HepG2 (cell line): ENCODE data around the gene METTL16. TPM values are rescaled to one million over a fixed set of nuclear protein-coding genes. Genes with fewer than 3 reads are reported as not detected.

Experiments
- ATAC-seq: fragments of 200-7000 bp; cut with Tn5 transposase; 3 replicates; pipeline ENCODE4 v1.9.1; 2020; ENCODE audit warnings: mild to moderate bottlenecking, moderate library complexity
- BruUV-seq: library from RNA; stranded (reverse); fragments of 400-500 nt; replicated peaks from 2 replicates; lab custom pipeline; 2021; lab: Mats Ljungman, UMichigan
- CTCF ChIA-PET: fragments of 300-600 bp; formaldehyde crosslinking; extraction: SDS; loops from one replicate; lab custom pipeline; 2021; ENCODE audit warnings: low total read pairs, inconsistent platforms, low intra/inter-chr PET ratio; lab: Yijun Ruan, JAX
- POLR2A ChIA-PET: fragments of 350-600 bp; sonication (Branson Sonifier 250); formaldehyde crosslinking; loops from one replicate; lab custom pipeline; 2020; ENCODE audit warnings: antibody characterized with exemption, inconsistent platforms; lab: Yijun Ruan, JAX
- DNase-seq: peaks from one replicate; pipeline ENCODE4 v3.0.0-alpha.2; 2015; ENCODE audit warnings: low spot score
- FAIRE-seq: peaks from 3 replicates; lab custom pipeline; 2011; peaks lifted over from hg19 to GRCh38; lab: Jason Lieb, UNC
- H2AFZ ChIP-seq: one replicate; pipeline ENCODE4 v1.6.1; 2011; ENCODE audit warnings: low read length, inconsistent platforms
- H3K27ac ChIP-seq: fragments of 300-600 bp; 3 replicates; pipeline ENCODE4 v1.8.0; 2011; ENCODE audit warnings: mixed run types, mild to moderate bottlenecking, mixed read lengths, low read length, inconsistent platforms; ENCODE audit not compliant: insufficient read depth; ENCODE audit errors: extremely low read length
- H3K27me3 ChIP-seq, 2 experiments: fragments of 200-600 bp in 1 of 2; 2 replicates in 1 of 2; 3 replicates in 1 of 2; pipeline versions ENCODE4 v1.6.0 to v1.8.0; 2011; ENCODE audit warnings: low read length in 2 of 2, mild to moderate bottlenecking in 2 of 2, moderate library complexity in 2 of 2, inconsistent platforms in 1 of 2; ENCODE audit not compliant: insufficient read depth in 2 of 2, control insufficient read depth in 1 of 2
- H3K36me3 ChIP-seq, 2 experiments: fragments of 200-600 bp in 1 of 2; replicated peaks in 1 of 2; 2 replicates in 1 of 2; 3 replicates in 1 of 2; pipeline versions ENCODE4 v1.5.1 to v1.8.0; 2011; ENCODE audit warnings: low read length in 2 of 2, inconsistent platforms in 1 of 2; ENCODE audit not compliant: insufficient read depth in 2 of 2, control insufficient read depth in 1 of 2
- H3K4me1 ChIP-seq: 2 replicates; pipeline ENCODE4 v1.5.1; 2012; ENCODE audit warnings: low read length, inconsistent platforms; ENCODE audit not compliant: insufficient read depth
- H3K4me2 ChIP-seq: 2 replicates; pipeline ENCODE4 v1.6.0; 2011; ENCODE audit warnings: low read depth, low read length, inconsistent platforms
- H3K4me3 ChIP-seq, 3 experiments: fragments of 200-600 bp in 1 of 3; sonication (generic), shearing (Covaris generic) in 1 of 3; replicated peaks in 1 of 3; 2 replicates each; pipeline ENCODE4 v1.5.1; 2011 to 2016; ENCODE audit warnings: low read length in 3 of 3, inconsistent platforms in 2 of 3, low read depth in 2 of 3, mild to moderate bottlenecking in 2 of 3, control low read depth in 1 of 3, mixed read lengths in 1 of 3; ENCODE audit not compliant: insufficient read depth in 1 of 3
- H3K79me2 ChIP-seq: one replicate; pipeline ENCODE4 v1.6.1; 2011; ENCODE audit warnings: low read length, inconsistent platforms; ENCODE audit not compliant: insufficient read depth
- H3K9ac ChIP-seq: 2 replicates; pipeline ENCODE4 v1.6.0; 2011; ENCODE audit warnings: mild to moderate bottlenecking, low read depth, low read length, inconsistent platforms; ENCODE audit not compliant: insufficient read depth
- H3K9me3 ChIP-seq: 2 replicates; pipeline ENCODE4 v1.5.1; 2012; ENCODE audit warnings: mild to moderate bottlenecking, low read length
- H4K20me1 ChIP-seq: 2 replicates; pipeline ENCODE4 v1.6.0; 2011; ENCODE audit warnings: inconsistent platforms, mild to moderate bottlenecking, low read length, moderate library complexity; ENCODE audit not compliant: insufficient read depth
- ARNT2 ChIP-seq: sonication (generic); formaldehyde crosslinking; IDR thresholded peaks from 2 replicates; pipeline ENCODE4 v1.8.0; 2022; ENCODE audit warnings: mild to moderate bottlenecking, low read depth, missing genetic modification reagents, moderate library complexity
- ATF7-NPFF ChIP-seq: sonication (generic); formaldehyde crosslinking; IDR thresholded peaks from 2 replicates; pipeline ENCODE4 v1.8.1; 2023; ENCODE audit warnings: mild to moderate bottlenecking, low read depth, missing genetic modification reagents, moderate library complexity
- FOXA1 ChIP-seq, 2 experiments: fragments of 450-650 bp in 1 of 2; sonication (generic) in 1 of 2; formaldehyde crosslinking in 1 of 2; IDR thresholded peaks; 2 replicates each; pipeline versions ENCODE4 v1.4.0 to v1.6.1; 2016 to 2020; ENCODE audit warnings: missing genetic modification reagents in 1 of 2
- MAFF ChIP-seq: IDR thresholded peaks from 2 replicates; pipeline ENCODE4 v1.6.1; 2011; ENCODE audit warnings: low read depth, low read length, improper control_type of control experiment
- SETDB1 ChIP-seq: sonication (generic); formaldehyde crosslinking; IDR thresholded peaks from 2 replicates; pipeline ENCODE4 v1.5.1; 2020; ENCODE audit warnings: missing genetic modification reagents, mild to moderate bottlenecking, borderline replicate concordance
- ZIK1 ChIP-seq: sonication (generic); formaldehyde crosslinking; IDR thresholded peaks from 2 replicates; pipeline ENCODE4 v1.5.0; 2020; ENCODE audit warnings: mild to moderate bottlenecking, low read depth, missing genetic modification reagents, borderline replicate concordance
- ZNF431 ChIP-seq: sonication (generic); formaldehyde crosslinking; IDR thresholded peaks from 2 replicates; pipeline ENCODE4 v1.9.0; 2022; ENCODE audit warnings: missing genetic modification reagents, low read depth, mild to moderate bottlenecking, borderline replicate concordance
- ZNF770 ChIP-seq: sonication (generic); formaldehyde crosslinking; IDR thresholded peaks from 2 replicates; pipeline ENCODE4 v1.5.0; 2020; ENCODE audit warnings: mild to moderate bottlenecking, missing genetic modification reagents
- ZNF850 ChIP-seq: sonication (generic); formaldehyde crosslinking; conservative IDR thresholded peaks from 2 replicates; pipeline ENCODE4 v1.9.0; 2021; ENCODE audit warnings: mild to moderate bottlenecking, missing genetic modification reagents
- WGBS: methylation state at CpG from one replicate; pipeline ENCODE4 v1.1.6; 2017; ENCODE audit warnings: low lambda C conversion rate; 5-methylcytosine and 5-hydroxymethylcytosine counted together
- in situ Hi-C: cut with HindIII; loops from 2 replicates; pipeline ENCODE4 v1.10.0; 2017; ENCODE audit warnings: low pct_unique_long_range_greater_than_20kb; ENCODE audit not compliant: extremely low pct_ligation_motif_present
- intact Hi-C: fragments of 100-400 bp; cut with micrococcal nuclease; formaldehyde crosslinking; loops from one replicate; pipeline ENCODE4 v1.10.0; 2022; ENCODE audit not compliant: unreplicated experiment
- polyA plus RNA-seq, 8 experiments: library from polyadenylated mRNA; depleted of rRNA in 3 of 8; stranded (reverse) in 7 of 8; unstranded in 1 of 8; fragments of >200 nt; fragmentation: Illumina TruSeq in 4 of 8; extraction: Trizol in 4 of 8; gene quantifications; 2 replicates each; pipeline versions ENCODE4 v1.2.1 to v1.2.3, GENCODE V29; 2011 to 2016; ENCODE audit warnings: low read depth in 4 of 8, missing spikeins in 1 of 8, mixed read lengths in 1 of 8; ENCODE audit not compliant: insufficient read depth in 1 of 8
- total RNA-seq, 5 experiments: library from RNA; depleted of rRNA; stranded (reverse); fragments of >200 nt; fragmentation: Illumina TruSeq; extraction: Trizol; gene quantifications; 2 replicates each; pipeline ENCODE4 v1.2.3, GENCODE V29; 2016; ENCODE audit warnings: low read depth in 1 of 5
- TF ChIP-seq, protein P1 (sequence below): fragments of 450-650 bp; IDR thresholded peaks from 2 replicates; pipeline ENCODE4 v1.6.1; 2016
- TF ChIP-seq, protein P2 (sequence below): sonication (generic); formaldehyde crosslinking; IDR thresholded peaks from 2 replicates; pipeline ENCODE4 v1.5.0; 2020; ENCODE audit warnings: missing genetic modification reagents, mild to moderate bottlenecking, borderline replicate concordance

The METTL16 gene
- total and polyA plus RNA-seq, 2 of the 13 experiments (the other 11 are each of a cell fraction or from before 2014, with no cell fraction given), result 11.6 to 18.5 TPM

- intact Hi-C loops, result no loop called here
- no peak for FAIRE-seq
- H3K27me3 ChIP-seq, result no peaks in the 10 kb centered on the region
- no peak for DNase-seq
- no peak overlapping the region for H3K27ac ChIP-seq
- H3K9ac ChIP-seq, result no peak overlapping the region
- no peak overlapping the region for H3K4me2 ChIP-seq
- TF ChIP-seq, protein P1, sequence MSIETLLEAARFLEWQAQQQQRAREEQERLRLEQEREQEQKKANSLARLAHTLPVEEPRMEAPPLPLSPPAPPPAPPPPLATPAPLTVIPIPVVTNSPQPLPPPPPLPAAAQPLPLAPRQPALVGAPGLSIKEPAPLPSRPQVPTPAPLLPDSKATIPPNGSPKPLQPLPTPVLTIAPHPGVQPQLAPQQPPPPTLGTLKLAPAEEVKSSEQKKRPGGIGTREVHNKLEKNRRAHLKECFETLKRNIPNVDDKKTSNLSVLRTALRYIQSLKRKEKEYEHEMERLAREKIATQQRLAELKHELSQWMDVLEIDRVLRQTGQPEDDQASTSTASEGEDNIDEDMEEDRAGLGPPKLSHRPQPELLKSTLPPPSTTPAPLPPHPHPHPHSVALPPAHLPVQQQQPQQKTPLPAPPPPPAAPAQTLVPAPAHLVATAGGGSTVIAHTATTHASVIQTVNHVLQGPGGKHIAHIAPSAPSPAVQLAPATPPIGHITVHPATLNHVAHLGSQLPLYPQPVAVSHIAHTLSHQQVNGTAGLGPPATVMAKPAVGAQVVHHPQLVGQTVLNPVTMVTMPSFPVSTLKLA, result peak; percentile 66
- no peak for TF ChIP-seq ZNF850
- no peaks in the 10 kb centered on the region for H3K79me2 ChIP-seq
- no peak overlapping the region for H3K4me3 ChIP-seq
- no peaks in the 10 kb centered on the region for H4K20me1 ChIP-seq
- H3K36me3 ChIP-seq, result no peaks in the 10 kb centered on the region
- ATAC-seq, result no peak
- H2AFZ ChIP-seq, result no peak overlapping the region
- no TSS peak for BruUV-seq
- WGBS, result 42% methylated on average over 5 of the region's 5 CpGs
- ChIA-PET CTCF (no interaction called here), POLR2A (no interaction called here)
- peaks cover 5% of the 10 kb centered on the region; the same call in 1 of the 2 replicates for H3K9me3 ChIP-seq
- in situ Hi-C loops, result no loop called here
- H3K4me1 ChIP-seq, result peaks cover 10% of the 10 kb centered on the region
Observed at GRCh38 chr17:2560658-2561057, 49.0 kb upstream of the METTL16 start.

- 33% methylated on average over 9 of the region's 9 CpGs for WGBS
- Histone ChIP-seq H3K36me3 (no peaks in the 10 kb centered on the region), H3K4me2 (peak overlapping the region; percentile 7), H3K79me2 (no peaks in the 10 kb centered on the region), H3K9me3 (no peaks in the 10 kb centered on the region), H2AFZ (no peak overlapping the region), H3K4me1 (peaks cover 14% of the 10 kb centered on the region; the same call in 1 of the 2 replicates), H3K27ac (no peak overlapping the region), H3K27me3 (peaks cover 0 to 16% of the 10 kb centered on the region in 2 experiments; a peak in 3 of 5 replicates), H3K9ac (no peak overlapping the region), H4K20me1 (no peaks in the 10 kb centered on the region), H3K4me3 (no peak overlapping the region; a peak in 1 of 6 replicates)
- no peak for DNase-seq
- in situ Hi-C loops, result no loop called here
- ChIA-PET CTCF (no interaction called here), POLR2A (no interaction called here)
- intact Hi-C loops, result no loop called here
- no peak for FAIRE-seq
- no peak for ATAC-seq
- no TSS peak for BruUV-seq
- no peak for TF ChIP-seq ZIK1 (CRISPR knock-in tag)
- no peak for TF ChIP-seq MAFF
- TF ChIP-seq ATF7-NPFF (CRISPR knock-in tag), result no peak
- TF ChIP-seq, protein P2, sequence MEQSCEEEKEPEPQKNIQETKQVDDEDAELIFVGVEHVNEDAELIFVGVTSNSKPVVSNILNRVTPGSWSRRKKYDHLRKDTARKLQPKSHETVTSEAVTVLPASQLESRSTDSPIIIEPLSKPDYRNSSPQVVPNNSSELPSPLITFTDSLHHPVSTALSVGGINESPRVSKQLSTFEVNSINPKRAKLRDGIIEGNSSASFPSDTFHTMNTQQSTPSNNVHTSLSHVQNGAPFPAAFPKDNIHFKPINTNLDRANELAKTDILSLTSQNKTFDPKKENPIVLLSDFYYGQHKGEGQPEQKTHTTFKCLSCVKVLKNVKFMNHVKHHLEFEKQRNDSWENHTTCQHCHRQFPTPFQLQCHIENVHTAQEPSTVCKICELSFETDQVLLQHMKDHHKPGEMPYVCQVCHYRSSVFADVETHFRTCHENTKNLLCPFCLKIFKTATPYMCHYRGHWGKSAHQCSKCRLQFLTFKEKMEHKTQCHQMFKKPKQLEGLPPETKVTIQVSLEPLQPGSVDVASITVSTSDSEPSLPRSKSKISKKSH (CRISPR knock-in tag), result no peak
- TF ChIP-seq FOXA1 (IDR thresholded peaks at IDR 0.05), result no peak
- no peak for TF ChIP-seq FOXA1 (CRISPR knock-in tag; IDR thresholded peaks at IDR 0.05)
- TF ChIP-seq SETDB1 (CRISPR knock-in tag), result no peak
- TF ChIP-seq ZNF431 (CRISPR knock-in tag), result no peak
- TF ChIP-seq ARNT2, result no peak
- no peak for TF ChIP-seq ZNF770
Observed at GRCh38 chr17:2551928-2552327, 40.2 kb upstream of the METTL16 start.
